GM12891 (cell line): ENCODE results near the gene FDX2.

ENCODE experiments used
- DNase-seq: peaks from one replicate; pipeline ENCODE4 v3.0.0; 2011; ENCODE audit warnings: low spot score; ENCODE audit not compliant: insufficient read length
- FAIRE-seq: peaks from 2 replicates; lab custom pipeline; 2011; peaks lifted over from hg19 to GRCh38; lab: Jason Lieb, UNC
- PAX5 ChIP-seq: IDR thresholded peaks from 2 replicates; pipeline ENCODE4 v1.6.1; 2011; ENCODE audit warnings: low read length, moderate library complexity, mild to moderate bottlenecking; ENCODE audit not compliant: insufficient read depth, severe bottlenecking
- POLR2A ChIP-seq: IDR thresholded peaks from 2 replicates; pipeline ENCODE4 v1.6.1; 2011; ENCODE audit warnings: low read depth, low read length, control low read depth
- POLR2AphosphoS5 ChIP-seq: IDR thresholded peaks from 2 replicates; pipeline ENCODE4 v1.6.1; 2011; ENCODE audit warnings: low read depth, low read length, control low read depth
- POU2F2 ChIP-seq: IDR thresholded peaks from 2 replicates; pipeline ENCODE4 v1.6.1; 2011; ENCODE audit warnings: low read depth, mild to moderate bottlenecking, control low read depth, low read length, moderate library complexity
- SPI1 ChIP-seq: IDR thresholded peaks from 2 replicates; pipeline ENCODE4 v1.6.1; 2011; ENCODE audit warnings: low read depth, low read length, control low read depth
- TAF1 ChIP-seq: IDR thresholded peaks from 2 replicates; pipeline ENCODE4 v1.6.1; 2011; ENCODE audit warnings: low read depth, low read length, control low read depth

Gene FDX2

DNA sequence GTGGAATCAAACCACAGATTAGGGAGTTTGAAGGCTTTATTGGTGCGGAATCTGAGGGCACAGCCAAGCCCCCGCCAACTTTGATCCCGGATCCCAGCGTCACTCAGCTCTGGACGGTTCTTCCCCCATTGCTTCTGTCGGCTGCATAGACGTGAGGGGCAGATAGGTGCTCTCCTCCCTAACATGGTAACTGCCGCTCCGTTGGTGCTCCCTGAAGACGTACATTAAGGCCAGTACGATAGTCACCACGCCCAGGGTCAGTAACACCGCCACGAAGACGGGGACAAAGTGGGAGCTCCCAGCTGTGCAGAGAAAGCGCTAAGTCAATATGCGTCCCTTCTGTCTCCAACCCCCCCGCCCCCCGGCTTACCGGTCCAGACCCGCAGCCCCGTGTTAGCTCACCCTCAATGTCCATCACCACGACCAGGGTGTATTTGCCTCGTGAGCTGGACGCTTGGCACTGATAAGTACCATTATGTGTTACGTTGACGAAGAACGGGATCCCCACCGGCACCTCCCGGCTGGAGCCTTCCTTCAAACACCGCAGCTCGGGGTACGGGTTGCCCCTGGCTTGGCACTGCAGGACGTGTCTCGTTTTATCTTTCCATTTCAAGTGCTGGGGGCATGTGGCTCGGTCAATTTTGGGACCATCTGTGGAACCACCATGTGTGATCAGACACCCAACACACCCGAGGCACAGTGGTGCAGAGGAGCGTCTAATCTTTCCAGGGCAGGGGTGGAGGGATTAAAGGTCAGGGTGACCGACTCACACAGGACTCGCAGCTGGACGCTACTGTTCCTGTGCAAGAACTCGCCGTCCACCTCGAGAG, 18.2 kb upstream of the FDX2 start:
- FAIRE-seq (no peak), DNase-seq (no peak)
- TF ChIP-seq SPI1 (no peak), TAF1 (no peak), POLR2AphosphoS5 (no peak), POU2F2 (no peak), POLR2A (no peak)

DNA sequence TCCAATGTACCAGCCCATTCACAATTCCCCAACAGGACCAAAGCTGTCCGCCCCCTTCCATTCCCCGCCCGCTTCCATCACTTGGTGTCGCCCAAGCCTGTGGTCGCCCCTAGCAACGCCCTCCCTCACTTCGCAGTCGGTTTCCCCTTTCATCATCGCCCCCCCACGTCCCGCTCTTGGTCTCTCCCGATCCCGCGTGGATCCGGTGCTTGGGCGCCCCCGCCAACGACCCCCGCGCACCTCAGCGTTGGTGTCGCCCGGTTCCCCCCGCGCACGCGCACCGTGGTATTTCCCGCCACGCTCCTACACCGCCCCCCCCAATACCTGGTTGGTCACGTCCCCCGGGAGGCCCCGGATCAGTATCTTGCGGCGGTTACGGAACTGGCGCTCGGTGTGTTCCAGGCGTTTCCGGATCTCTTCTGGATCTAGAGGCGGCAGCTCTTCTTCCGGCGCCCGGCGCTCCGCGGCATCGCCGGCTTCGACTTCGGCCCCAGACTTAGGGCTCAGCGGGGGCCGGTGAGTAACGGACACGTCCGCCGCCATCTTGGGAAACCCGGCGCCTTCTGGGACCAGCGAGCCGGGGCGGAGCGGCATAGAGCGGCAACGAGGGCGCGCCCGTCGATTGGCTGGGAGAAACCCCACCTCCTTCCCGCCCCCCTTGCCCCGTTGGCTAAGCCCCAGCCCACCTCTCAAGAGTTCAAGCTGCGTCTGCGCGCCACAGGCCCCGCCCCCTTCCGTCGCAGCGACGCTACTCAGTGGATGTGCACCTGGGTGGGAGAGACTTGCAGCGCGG, 17.3 kb upstream of the FDX2 start, which contains the start of gene RAVER1:
RAVER1 (minus strand) TSS at position 565 of the 793 bp plus-strand sequence; CDS start at position 543, 22 bp downstream.
- DNase-seq, result peak; percentile 100
- FAIRE-seq, result peak; percentile 100

DNA sequence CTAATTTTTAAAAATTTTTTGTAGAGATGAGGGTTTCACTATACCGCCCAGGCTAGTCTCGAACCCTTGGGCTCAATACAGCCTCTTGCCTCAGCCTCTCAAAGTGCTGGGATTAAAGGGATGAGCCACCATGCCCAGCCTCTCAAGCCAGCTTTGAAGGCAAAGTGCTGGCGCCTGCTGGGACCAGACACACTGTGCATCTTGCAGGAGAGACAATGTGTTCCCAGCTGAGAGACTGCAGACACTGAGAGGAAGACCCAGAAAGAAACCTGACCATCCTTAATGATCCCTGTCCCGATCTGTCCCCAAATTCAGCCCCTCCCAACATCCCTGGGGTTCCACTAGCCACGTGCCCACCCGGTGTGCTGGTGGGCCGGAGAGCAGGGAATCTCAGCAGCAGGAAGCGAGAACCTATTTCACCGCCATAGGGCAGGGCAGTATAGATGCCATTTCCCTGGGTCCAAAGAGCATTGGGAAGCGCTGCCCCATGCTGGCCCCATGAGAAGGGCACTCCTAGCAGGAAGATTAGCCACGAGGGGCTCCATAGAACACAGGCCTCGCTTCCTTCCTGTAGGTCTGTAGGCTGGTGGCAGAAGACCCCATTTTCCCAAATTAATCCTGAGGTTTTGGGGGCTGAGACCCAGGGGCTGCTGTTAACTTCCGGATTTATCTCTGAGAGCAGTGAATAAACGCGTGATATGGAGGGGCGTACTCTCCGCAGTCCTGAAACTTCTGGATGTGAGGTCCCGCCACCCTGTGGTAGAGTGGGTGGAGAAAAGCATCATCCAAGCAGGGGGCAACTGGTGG, 16.5 kb upstream of the FDX2 start:
- no peak for DNase-seq
- TF ChIP-seq TAF1 (no peak), PAX5 (no peak), POLR2A (no peak), POU2F2 (no peak), SPI1 (no peak), POLR2AphosphoS5 (no peak)
- no peak for FAIRE-seq

More for the DNA sequence above, 17.3 kb upstream of the FDX2 start, which contains the start of gene RAVER1:
- TF ChIP-seq POLR2A (peak; percentile 84), POLR2AphosphoS5 (peak; percentile 85), POU2F2 (0 out of 2 replicates have a peak, but pooled peaks have one; percentile 27), TAF1 (peak; percentile 89), SPI1 (no peak), PAX5 (no peak)

DNA sequence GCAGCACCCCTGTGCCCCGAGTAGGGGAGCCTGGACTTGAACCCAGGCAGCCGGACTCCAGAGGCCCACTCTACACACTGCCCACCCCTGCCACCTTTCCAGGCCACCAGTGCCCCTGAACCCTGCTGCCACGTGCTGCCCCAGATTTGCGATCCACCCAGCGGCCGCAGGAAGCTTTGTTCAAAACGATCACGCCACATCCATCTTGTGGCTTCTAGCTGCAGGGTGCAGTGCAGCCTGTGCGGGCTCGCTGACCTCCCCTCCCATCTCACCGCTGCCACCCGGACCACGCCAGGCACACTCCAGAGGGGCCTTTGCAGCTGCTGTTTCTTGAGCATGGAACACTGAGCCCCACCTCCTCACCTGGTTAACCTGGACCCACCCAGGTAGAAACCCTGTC, 13.7 kb upstream of the FDX2 start:
- no peak for FAIRE-seq
- no peak for DNase-seq
- TF ChIP-seq POLR2A (no peak), POU2F2 (no peak), PAX5 (no peak), POLR2AphosphoS5 (no peak), SPI1 (no peak)

DNA sequence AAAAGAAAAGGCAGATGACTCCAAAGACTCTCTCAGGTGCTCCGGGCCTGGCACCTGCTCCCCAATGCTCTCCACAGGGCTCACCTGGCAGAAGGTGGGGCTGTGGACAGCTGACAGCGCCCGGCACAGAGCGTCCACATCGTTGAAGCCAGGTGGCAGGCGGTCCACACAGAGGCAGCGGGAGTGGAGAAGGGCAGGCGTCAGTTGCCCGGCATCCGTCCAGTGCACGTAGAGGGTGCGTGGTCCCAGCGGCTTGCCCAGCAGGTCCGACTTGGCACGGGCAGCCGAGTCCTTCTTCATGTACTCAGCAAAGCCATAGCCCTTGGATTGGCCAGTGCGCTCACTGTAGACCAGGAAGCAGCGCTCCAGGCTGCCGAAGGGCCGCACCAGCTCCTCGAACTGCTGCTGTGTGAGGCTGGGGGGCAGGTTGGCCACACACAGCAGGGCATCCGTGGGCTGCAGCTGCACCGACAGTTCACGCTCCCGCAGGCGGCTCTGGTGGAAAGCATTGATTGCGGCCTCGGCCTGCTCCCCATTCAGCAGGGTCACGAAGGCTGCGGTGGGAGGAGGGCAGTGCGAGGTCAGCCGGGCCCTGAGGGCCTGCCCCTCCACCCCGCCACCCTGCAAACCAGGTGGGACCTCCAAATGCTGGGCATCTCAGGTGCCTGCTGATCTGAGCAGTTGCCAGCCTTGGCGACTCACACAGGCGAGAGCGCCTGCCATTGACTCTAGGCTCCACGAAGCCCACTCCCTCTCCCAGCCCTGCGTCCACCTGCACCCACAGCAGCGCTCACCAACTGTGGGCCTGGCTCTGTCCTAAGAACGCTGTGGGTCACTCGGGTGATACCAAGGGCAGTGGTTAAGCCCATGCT, 13.0 kb upstream of the FDX2 start:
- FAIRE-seq (no peak), DNase-seq (no peak)
- no peak for TF ChIP-seq SPI1
- TF ChIP-seq POLR2AphosphoS5, result no peak
- TF ChIP-seq PAX5, result no peak
- no peak for TF ChIP-seq TAF1
- TF ChIP-seq POLR2A, result no peak
- TF ChIP-seq POU2F2, result no peak

DNA sequence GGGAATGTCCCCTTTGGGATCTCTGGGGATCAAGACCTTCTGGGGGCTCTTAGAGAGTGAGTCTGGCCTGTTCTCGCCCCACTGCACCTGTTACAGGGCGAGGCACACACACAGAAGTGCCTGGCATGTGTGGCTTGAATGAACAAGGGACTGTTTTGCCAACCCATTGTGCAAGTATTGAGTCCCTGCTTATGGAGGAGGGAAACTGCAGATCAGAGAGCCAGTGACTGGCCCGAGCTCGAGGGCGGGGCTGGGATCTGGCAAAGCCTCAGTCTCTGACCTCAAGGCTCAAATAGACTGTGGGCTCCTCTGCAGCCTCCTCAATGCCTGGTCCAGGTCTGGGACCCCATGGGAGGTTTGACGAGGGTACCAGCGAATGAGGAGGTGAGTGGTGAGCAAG, 12.0 kb upstream of the FDX2 start:
- FAIRE-seq, result no peak
- DNase-seq, result no peak
- no peak for TF ChIP-seq SPI1
- no peak for TF ChIP-seq POLR2A
- no peak for TF ChIP-seq POLR2AphosphoS5

DNA sequence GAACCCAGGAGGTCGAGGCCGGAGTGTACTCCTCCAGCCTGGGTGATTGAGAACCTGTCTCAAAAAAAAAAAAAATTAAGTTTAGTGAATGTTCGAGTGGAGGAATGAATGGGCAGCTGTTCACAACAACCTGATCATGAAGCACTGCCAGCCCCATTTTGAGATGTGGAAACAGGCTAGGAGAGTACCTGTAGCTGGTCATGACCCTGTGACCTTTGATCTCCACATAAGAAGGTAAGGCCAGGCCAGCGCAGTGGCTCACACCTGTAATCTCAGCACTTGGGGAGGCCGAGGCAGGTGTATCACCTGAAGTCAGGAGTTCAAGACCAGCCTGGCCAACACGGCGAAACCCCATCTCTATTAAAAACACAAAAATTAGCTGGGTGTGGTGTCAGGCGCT, 9.9 kb upstream of the FDX2 start:
- no peak for TF ChIP-seq POU2F2
- TF ChIP-seq POLR2AphosphoS5, result no peak
- no peak for TF ChIP-seq POLR2A
- no peak for TF ChIP-seq SPI1
- TF ChIP-seq TAF1, result no peak
- TF ChIP-seq PAX5, result no peak
- DNase-seq, result no peak
- FAIRE-seq, result no peak

DNA sequence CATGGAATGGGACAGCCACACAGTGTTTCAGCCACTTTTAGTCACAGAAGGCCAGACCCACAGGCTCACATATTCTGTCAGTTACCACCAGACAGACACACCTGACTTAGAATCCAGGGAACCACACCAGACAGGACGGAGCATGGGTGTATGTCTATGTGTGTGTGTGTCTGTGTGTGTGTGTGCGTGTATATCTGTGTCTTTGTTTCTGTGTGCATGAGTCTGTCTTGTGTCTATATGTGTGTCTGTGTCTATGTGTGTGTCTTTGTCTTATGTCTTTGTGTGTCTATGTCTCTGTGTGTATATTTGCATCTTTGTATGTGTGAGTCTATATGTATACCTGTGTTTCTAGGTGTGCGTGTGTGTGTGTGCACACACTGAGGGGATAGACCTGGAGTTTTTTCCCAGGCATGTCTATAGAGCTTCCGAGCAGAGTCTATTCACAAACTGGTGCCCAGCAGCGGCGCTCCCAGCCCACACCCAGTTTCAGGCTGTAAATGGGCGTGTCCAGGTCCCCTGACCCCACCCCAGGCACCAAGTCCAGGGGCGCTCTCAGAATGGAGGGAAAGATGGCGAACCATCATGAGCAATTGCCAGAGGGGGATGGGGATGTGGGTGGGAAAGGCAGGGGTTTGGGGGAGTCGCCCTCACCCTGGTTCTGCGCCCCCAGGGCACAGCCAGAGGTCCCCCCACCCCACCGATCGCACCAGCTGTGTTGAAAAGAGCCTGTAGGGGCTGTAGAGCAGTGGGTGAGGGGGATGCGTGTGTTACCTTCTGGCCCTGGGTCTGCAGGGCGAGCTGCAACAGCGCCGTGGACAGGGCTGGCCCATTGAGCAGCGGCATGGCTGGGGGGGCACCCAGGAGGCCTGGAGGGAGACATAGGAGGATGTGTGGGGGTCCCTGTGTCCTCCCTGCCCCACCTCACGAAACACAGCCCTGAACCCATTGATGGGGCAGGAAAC, 6.3 kb upstream of the FDX2 start:
- DNase-seq (no peak), FAIRE-seq (peak; percentile 66)
- TF ChIP-seq POLR2A, result peak; percentile 65
- TF ChIP-seq POLR2AphosphoS5, result peak; percentile 51; the same call in 1 of the 2 replicates
- TF ChIP-seq POU2F2, result no peak
- no peak for TF ChIP-seq PAX5
- TF ChIP-seq TAF1, result no peak
- no peak for TF ChIP-seq SPI1
